ENCODE data around the gene EID3. TPM values are rescaled to one million over a fixed set of nuclear protein-coding genes. Genes with fewer than 3 reads are reported as not detected.
"Not testable (repeated sequence)": the region's sequence is repeated elsewhere in the genome, so short reads cannot be mapped to it uniquely, and the experiment has no call there.

Gene EID3
- 1 to 10 TPM; 4.7 TPM for total RNA-seq

DNA sequence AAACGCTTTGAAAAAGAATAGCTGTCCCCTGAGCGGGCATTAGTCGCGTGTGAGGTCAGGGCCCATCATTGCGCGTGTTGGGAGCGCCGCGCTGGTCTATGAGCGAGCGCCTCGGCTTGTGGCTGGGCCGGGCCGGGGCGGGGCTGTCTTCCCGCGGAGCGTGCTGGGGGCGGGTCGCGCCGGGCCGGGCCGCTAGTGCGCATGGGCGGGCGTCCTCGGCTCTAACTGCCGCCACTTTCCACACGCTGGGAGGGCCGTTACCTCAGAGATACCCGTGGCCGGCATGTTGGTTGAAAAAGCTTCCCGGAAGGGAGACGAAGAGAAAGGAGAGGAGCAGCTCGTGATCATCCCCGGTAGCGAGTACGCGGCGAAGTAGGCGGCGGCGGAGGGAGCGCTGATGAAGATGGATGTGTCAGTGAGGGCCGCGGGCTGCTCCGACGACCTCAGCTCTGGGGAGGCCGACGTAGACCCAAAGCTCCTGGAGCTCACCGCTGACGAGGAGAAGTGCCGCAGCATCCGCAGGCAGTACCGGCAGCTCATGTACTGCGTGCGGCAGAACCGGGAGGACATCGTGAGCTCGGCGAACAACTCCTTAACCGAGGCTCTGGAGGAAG is at the start of gene EID3:
Gene EID3 (plus strand): TSS at position 202 of the 614 bp plus-strand sequence. CDS start 196 bp downstream, at position 398.
- H3K27ac Mint-ChIP-seq: peak within 1 kb of the TSS; percentile 93
- H3K4me3 Mint-ChIP-seq: peak within 1 kb of the TSS; percentile 89
- H3K9me3 Mint-ChIP-seq: no peaks in the 10 kb centered on the region
- peak; percentile 94 for DNase-seq
- ChIA-PET CTCF (interaction anchor here (0.6 to 2.4 kb wide), 8 partner anchors 8 to 90 kb away, joined by 3 to 18 read pairs (median 4); partner anchors contain the start of gene TXNRD1), POLR2A (interaction anchor here (0.6 to 3.4 kb wide), 3 partner anchors 8 to 91 kb away, joined by 3 to 46 read pairs (median 5); no protein-coding TSS in a partner anchor)
- peaks cover 28% of the 10 kb centered on the region for H3K36me3 Mint-ChIP-seq
- peaks cover 60% of the 10 kb centered on the region for H3K4me1 Mint-ChIP-seq (ENCODE audit: low read depth)
- intact Hi-C loops (cut with micrococcal nuclease): loop anchor here (1.0 to 5.0 kb wide), 4 partner anchors 15 to 166 kb away; partner anchors contain the start of genes CHST11, NFYB and TXNRD1
- no peaks in the 10 kb centered on the region for H3K27me3 Mint-ChIP-seq

DNA sequence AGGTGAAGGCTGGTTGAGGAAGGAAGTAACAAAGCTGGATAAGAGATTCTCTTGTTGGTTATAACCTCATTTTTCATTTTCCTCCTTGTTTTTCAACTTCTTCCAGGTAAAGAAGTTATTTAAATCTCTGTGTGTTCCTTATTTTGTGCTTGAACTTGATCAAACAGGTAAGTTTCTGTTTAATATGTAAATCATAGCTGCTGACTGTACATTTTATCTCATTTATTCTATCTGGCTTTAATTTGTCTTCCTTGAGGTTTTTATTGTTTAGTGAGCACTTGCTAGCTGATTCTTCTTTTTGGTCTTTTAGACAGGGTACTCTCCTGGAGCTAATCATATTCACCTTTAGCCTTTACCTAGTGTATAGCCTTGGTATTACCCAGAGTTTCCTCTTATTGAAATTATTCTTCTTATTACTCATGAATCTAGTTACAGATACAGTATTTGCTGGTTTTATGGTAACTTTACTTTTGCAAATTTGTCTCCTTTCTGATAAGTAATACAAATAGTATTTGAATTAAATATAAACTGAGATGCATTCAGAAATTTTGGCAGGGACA is 45.5 kb upstream of the EID3 start:
- Mint-ChIP-seq H3K27ac (no peak overlapping the region), H3K4me3 (no peak overlapping the region), H3K36me3 (no peaks in the 10 kb centered on the region), H3K27me3 (no peaks in the 10 kb centered on the region), H3K9me3 (no peaks in the 10 kb centered on the region), H3K4me1 (ENCODE audit: low read depth) (no peaks in the 10 kb centered on the region)
- no peak for DNase-seq
- intact Hi-C loops (cut with micrococcal nuclease): loop anchor here (5.0 kb wide), 1 partner anchor 36 kb away; no protein-coding TSS in a partner anchor
- CTCF ChIA-PET: no interaction called here
- POLR2A ChIA-PET: no interaction called here

DNA sequence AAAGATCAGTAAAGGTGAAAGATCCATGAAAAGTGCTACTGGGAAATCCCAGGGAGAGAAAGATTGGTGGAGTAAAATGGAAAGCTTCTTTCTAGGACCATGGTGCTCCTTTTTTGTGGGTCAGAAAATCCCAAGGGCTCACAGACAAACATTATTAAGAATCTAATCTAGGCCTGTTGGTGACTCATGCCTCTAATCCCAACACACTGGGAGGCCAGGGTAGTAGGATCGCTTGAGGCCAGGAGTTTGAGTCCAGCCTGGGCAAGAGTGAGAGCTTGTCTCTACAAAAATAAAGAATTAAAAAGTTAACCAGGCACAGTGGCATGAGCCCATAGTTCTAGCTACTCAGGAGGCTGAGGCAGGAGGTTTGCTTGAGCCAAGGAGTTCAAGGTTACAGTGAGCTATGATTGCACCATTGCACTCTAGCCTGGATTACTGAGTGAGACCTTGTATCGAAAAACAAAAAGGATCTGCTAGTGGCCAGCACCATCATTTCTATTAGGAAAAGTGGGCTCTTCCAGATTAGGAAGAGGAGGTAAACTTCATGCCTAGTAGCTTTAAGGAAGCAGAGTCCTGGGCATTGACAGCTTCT is 45.0 kb upstream of the EID3 start:
- Mint-ChIP-seq H3K9me3 (no peaks in the 10 kb centered on the region), H3K4me1 (ENCODE audit: low read depth) (no peaks in the 10 kb centered on the region), H3K4me3 (no peak overlapping the region), H3K27me3 (no peaks in the 10 kb centered on the region), H3K27ac (no peak overlapping the region), H3K36me3 (no peaks in the 10 kb centered on the region)
- no peak for DNase-seq
- intact Hi-C loops (cut with micrococcal nuclease): loop anchor here (5.0 kb wide), 1 partner anchor 36 kb away; no protein-coding TSS in a partner anchor
- POLR2A ChIA-PET: no interaction called here
- CTCF ChIA-PET: no interaction called here

DNA sequence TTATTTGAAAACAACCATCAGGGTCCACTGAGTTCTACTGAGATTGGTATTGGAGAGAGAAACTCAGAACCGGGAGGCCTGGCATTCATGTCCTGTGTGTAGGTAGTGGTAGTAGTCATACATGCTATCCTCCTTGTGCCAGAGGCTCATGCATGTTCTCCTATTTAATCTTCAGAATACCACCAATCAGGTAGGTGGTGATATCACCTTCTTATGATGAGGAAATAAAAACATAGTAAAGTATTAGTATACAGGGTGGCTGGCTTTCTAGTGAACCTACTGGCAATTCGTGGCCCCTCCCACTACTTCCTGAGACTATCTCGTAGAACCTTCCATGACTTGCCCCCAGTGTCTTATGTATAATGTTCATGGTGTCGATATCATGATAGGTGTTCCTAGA is 40.5 kb upstream of the EID3 start:
- POLR2A ChIA-PET: no interaction called here

DNA sequence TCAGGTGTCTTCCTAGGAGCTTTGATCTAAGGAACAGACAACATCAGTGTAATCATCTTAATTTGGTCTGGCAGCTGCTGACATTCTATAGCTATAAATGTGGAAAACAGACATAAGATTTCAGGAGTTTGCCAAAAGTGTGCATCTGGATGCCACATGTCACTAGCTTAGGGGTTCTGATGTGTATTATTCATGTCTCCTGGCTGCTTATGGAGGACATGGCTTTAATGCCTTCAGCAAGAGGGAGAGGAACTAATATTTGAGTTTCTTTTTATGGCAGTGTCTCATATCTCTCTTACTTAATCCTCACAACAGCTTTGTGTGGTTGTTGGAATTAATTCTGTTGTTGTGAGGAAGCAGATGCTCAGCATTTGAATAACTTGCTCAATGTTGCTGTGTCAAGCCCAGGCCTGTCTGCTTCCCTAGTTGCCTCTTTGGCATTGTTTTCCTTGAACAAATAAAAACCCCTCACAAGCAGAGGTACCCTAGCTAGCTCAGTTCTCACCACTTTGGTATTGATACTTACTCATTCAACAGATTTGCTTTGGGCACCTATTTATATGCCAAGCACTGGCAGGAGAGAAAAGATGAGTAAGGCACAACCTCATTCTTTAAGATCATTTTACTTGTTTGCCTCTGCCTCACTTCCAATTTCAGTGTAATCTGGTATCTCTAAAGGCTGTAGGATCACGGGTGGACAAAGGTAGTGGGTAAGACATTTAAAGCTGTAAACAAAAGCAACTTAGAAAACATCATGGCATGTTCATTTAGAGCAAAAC is 39.8 kb upstream of the EID3 start:
- CTCF ChIA-PET: interaction anchor here (1.0 kb wide), 1 partner anchor 11 kb away, joined by 3 read pairs; no protein-coding TSS in a partner anchor
- POLR2A ChIA-PET: no interaction called here
- H3K4me1 Mint-ChIP-seq (ENCODE audit: low read depth): no peaks in the 10 kb centered on the region
- no peaks in the 10 kb centered on the region for H3K27me3 Mint-ChIP-seq
- H3K9me3 Mint-ChIP-seq: no peaks in the 10 kb centered on the region
- no peaks in the 10 kb centered on the region for H3K36me3 Mint-ChIP-seq
- no peak overlapping the region for H3K4me3 Mint-ChIP-seq
- no peak for DNase-seq
- intact Hi-C loops (cut with micrococcal nuclease): no loop called here
- no peak overlapping the region for H3K27ac Mint-ChIP-seq

More for the DNA sequence above, 40.5 kb upstream of the EID3 start:
- Mint-ChIP-seq H3K4me1 (ENCODE audit: low read depth) (no peaks in the 10 kb centered on the region), H3K27ac (no peak overlapping the region), H3K9me3 (no peaks in the 10 kb centered on the region), H3K27me3 (no peaks in the 10 kb centered on the region), H3K36me3 (no peaks in the 10 kb centered on the region), H3K4me3 (no peak overlapping the region)
- no peak for DNase-seq
- intact Hi-C loops (cut with micrococcal nuclease): no loop called here
- CTCF ChIA-PET: interaction anchor here (1.0 kb wide), 1 partner anchor 10 kb away, joined by 3 read pairs; no protein-coding TSS in a partner anchor

DNA sequence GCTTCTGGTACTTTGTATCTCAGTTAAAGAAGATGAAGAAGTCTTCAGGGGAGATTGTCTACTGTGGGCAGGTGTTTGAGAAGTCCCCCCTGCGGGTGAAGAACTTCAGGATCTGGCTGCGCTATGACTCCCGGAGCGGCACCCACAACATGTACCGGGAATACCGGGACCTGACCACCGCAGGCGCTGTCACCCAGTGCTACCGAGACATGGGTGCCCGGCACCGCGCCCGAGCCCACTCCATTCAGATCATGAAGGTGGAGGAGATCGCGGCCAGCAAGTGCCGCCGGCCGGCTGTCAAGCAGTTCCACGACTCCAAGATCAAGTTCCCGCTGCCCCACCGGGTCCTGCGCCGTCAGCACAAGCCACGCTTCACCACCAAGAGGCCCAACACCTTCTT is 38.1 kb upstream of the EID3 start:
- H3K4me3 Mint-ChIP-seq; H3K9me3 Mint-ChIP-seq; H3K27ac Mint-ChIP-seq; DNase-seq; H3K4me1 Mint-ChIP-seq (ENCODE audit: low read depth); CTCF ChIA-PET; H3K36me3 Mint-ChIP-seq; intact Hi-C loops (cut with micrococcal nuclease); POLR2A ChIA-PET; H3K27me3 Mint-ChIP-seq: not testable (repeated sequence)

DNA sequence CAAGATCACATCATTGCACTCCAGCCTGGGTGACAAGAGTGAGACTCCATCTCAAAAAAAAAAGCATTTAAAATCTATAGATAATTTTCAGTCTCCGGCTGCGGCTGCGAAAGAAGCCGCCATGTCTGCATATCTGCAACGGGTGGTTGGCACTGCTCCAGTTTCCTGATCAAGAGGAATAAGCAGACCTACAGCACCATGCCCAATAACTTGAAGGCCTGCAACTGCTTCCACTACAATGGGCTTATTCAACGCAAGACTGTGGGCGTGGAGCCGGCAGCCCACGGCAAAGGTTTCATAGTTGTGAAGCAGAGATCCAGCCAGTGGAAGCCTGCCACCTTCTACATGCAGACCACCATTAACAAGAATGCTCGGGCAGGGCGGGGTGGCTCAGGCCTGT is 30.6 kb upstream of the EID3 start:
- Mint-ChIP-seq H3K27me3 (no peaks in the 10 kb centered on the region), H3K27ac (no peak overlapping the region), H3K4me3 (no peak overlapping the region), H3K36me3 (no peaks in the 10 kb centered on the region), H3K9me3 (no peaks in the 10 kb centered on the region), H3K4me1 (ENCODE audit: low read depth) (peaks cover 7% of the 10 kb centered on the region)
- no peak for DNase-seq
- ChIA-PET CTCF (no interaction called here), POLR2A (no interaction called here)
- intact Hi-C loops (cut with micrococcal nuclease): no loop called here

DNA sequence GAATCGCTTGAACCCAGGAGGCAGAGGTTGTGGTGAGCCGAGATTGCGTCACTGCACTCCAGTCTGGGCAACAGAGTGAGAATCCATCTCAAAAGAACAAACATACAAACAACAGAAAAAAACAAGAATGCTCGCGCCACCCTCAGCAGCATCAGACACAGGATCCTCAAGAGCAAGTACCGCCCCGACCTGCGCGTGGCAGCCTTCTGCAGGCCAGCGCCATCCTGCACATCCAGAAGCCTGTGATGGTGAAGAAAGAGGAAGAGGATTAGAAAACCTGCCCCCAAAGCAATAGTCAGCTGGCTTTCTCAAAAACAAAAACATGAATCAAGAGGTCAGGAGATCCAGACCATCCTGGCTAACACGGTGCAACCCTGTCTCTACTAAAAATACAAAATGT is 30.0 kb upstream of the EID3 start:
- CTCF ChIA-PET: no interaction called here
- POLR2A ChIA-PET: no interaction called here
- Mint-ChIP-seq H3K27me3 (no peaks in the 10 kb centered on the region), H3K4me1 (ENCODE audit: low read depth) (peaks cover 7% of the 10 kb centered on the region), H3K9me3 (no peaks in the 10 kb centered on the region), H3K4me3 (no peak overlapping the region), H3K36me3 (no peaks in the 10 kb centered on the region), H3K27ac (no peak overlapping the region)
- intact Hi-C loops (cut with micrococcal nuclease): no loop called here
- no peak for DNase-seq

DNA sequence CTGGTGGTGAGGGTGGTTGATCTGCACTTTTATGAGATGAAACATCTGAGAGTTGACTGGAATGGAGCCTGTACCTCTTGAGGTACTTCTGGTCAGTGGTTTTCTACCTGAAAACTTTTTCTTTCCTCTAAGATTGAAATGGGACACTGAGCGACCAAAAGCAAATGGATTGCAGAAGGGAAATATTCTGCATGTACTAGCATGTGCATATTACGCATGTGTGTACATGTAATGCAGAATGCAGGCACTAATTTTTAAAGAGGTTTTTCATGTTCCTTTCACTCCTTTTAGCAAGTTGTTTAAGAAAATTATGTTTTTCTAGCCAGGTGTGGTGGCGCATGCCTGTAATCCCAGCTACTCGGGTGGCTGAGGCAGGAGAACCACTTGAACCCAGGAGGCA is 28.7 kb upstream of the EID3 start:
- Mint-ChIP-seq H3K27ac (no peak overlapping the region), H3K4me3 (no peak overlapping the region), H3K27me3 (no peaks in the 10 kb centered on the region), H3K36me3 (no peaks in the 10 kb centered on the region), H3K4me1 (ENCODE audit: low read depth) (peaks cover 7% of the 10 kb centered on the region), H3K9me3 (no peaks in the 10 kb centered on the region)
- ChIA-PET CTCF (no interaction called here), POLR2A (no interaction called here)
- intact Hi-C loops (cut with micrococcal nuclease): no loop called here
- DNase-seq: no peak

DNA sequence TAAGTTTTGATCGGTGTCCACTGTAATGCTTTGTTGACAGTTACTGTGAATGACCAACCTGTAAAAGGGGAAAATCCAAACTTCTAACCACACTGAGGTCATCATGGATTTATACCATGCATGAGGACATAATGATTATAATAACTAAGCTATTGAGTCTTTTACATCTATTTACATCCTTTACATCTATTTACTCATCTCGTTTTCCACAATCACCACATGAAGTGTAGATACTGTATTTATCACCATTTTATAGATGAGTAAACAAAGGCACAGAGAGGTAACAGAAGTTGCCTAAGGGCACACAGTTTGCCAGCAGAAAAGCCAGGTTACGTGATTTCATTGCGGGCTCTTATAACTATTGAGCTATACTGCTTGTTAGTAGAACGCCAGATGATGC is 27.9 kb upstream of the EID3 start:
- H3K4me3 Mint-ChIP-seq: no peak overlapping the region
- no peak overlapping the region for H3K27ac Mint-ChIP-seq
- CTCF ChIA-PET: interaction anchor here (1.2 to 1.7 kb wide), 3 partner anchors 9 to 11 kb away, joined by 3 to 5 read pairs (median 4); no protein-coding TSS in a partner anchor

DNA sequence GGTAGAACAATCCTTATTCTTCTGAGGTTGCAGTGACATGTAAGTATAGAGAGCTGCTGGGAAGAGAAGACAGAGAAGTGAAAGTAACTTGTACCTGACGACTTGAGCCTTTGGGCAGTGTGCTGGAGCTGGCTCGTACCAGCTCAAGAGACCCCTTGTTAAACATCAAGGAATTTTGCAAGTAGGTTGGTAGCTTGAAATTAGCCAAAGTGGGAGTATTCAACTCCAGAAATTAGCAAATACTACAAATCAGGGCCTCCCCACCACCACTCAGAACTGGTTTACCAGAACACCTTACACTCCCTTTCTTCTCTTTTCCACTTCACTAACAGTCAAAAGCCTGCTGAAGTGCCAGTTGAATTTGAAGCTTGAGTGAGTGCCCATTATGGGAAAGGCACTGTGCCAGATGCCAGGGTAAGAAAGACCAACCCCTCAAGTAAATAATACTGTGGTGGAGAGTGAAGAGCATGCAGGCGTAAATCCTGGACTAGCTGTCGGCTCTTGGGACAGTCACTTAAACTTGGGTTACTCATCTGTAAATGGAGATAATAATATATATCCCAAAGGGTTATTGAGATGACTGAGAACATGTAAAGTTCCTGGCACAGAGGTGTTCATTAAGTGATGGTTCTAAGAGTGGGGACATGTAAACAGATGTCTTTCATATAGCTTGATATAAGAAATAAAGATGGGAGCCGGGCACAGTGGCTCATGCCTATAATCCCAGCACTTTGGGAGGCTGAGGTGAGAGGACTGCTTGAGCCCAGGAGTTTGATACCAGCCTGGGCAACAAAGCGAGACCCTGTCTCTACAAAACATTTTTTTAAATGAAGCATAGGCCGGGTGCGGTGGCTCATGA is 27.0 kb upstream of the EID3 start:
- Mint-ChIP-seq H3K36me3 (no peaks in the 10 kb centered on the region), H3K4me1 (ENCODE audit: low read depth) (peaks cover 9% of the 10 kb centered on the region), H3K27ac (no peak overlapping the region), H3K9me3 (no peaks in the 10 kb centered on the region), H3K4me3 (peak overlapping the region; percentile 45), H3K27me3 (peaks cover 6% of the 10 kb centered on the region)
- ChIA-PET POLR2A (interaction anchor here (0.7 to 1.0 kb wide), 2 partner anchors 10 kb away, joined by 3 to 4 read pairs; no protein-coding TSS in a partner anchor), CTCF (interaction anchor here (0.9 to 1.7 kb wide), 5 partner anchors 8 to 23 kb away, joined by 3 to 5 read pairs (median 3); no protein-coding TSS in a partner anchor)
- intact Hi-C loops (cut with micrococcal nuclease): no loop called here
- DNase-seq: no peak

More for the DNA sequence above, 27.9 kb upstream of the EID3 start:
- Mint-ChIP-seq H3K27me3 (peaks cover 3% of the 10 kb centered on the region), H3K9me3 (no peaks in the 10 kb centered on the region), H3K4me1 (ENCODE audit: low read depth) (peaks cover 7% of the 10 kb centered on the region), H3K36me3 (no peaks in the 10 kb centered on the region)
- DNase-seq: no peak
- intact Hi-C loops (cut with micrococcal nuclease): no loop called here
- POLR2A ChIA-PET: interaction anchor here (1.0 kb wide), 1 partner anchor 11 kb away, joined by 4 read pairs; no protein-coding TSS in a partner anchor
